Neural cell (in vitro differentiated cells): ENCODE results near the gene PCDHGA8. TPM values are rescaled to one million over a fixed set of nuclear protein-coding genes. Genes with fewer than 3 reads are reported as not detected.
"Not testable (repeated sequence)": the region's sequence is repeated elsewhere in the genome, so short reads cannot be mapped to it uniquely, and the experiment has no call there.

Experiments
- H2AFZ ChIP-seq: fragments of 200-600, 300-800 bp; sonication (generic), shearing (Covaris generic); 2 replicates; pipeline ENCODE4 v1.6.0; 2014; ENCODE audit warnings: low read depth, mild to moderate bottlenecking, antibody characterized with exemption, low read length, moderate library complexity
- H3F3A ChIP-seq: fragments of 200-600 bp; shearing (Covaris generic); 2 replicates; pipeline ENCODE4 v1.6.1; 2016; ENCODE audit warnings: mild to moderate bottlenecking, moderate library complexity, mixed read lengths, antibody characterized with exemption, low read length; ENCODE audit not compliant: insufficient read depth, poor library complexity, severe bottlenecking
- H3K27ac ChIP-seq: fragments of 200-600, 300-800 bp; sonication (generic), shearing (Covaris generic); 2 replicates; pipeline ENCODE4 v1.5.1; 2014; ENCODE audit warnings: mild to moderate bottlenecking, low read length, moderate library complexity
- H3K27me3 ChIP-seq: fragments of 300-800, 200-600 bp; sonication (generic), shearing (Covaris generic); 2 replicates; pipeline ENCODE4 v1.6.0; 2014; ENCODE audit warnings: mild to moderate bottlenecking, low read depth, low read length, moderate library complexity; ENCODE audit not compliant: insufficient read depth
- H3K36me3 ChIP-seq: fragments of 300-800, 200-600 bp; sonication (generic), shearing (Covaris generic); 2 replicates; pipeline ENCODE4 v1.5.1; 2014; ENCODE audit warnings: mild to moderate bottlenecking, antibody characterized with exemption, low read length, moderate library complexity; ENCODE audit not compliant: insufficient read depth
- H3K4me2 ChIP-seq: fragments of 300-800, 200-600 bp; sonication (generic), shearing (Covaris generic); 2 replicates; pipeline ENCODE4 v1.6.0; 2014; ENCODE audit warnings: mild to moderate bottlenecking, low read length
- H3K4me3 ChIP-seq: fragments of 300-800, 200-600 bp; sonication (generic), shearing (Covaris generic); 2 replicates; pipeline ENCODE4 v1.5.1; 2014; ENCODE audit warnings: mild to moderate bottlenecking, low read length, moderate library complexity
- H3K79me2 ChIP-seq: fragments of 200-600 bp; shearing (Covaris generic); replicated peaks from 2 replicates; pipeline ENCODE4 v1.6.0; 2014; ENCODE audit warnings: mild to moderate bottlenecking, low read length, moderate library complexity; ENCODE audit not compliant: insufficient read depth
- H3K9ac ChIP-seq: fragments of 300-800, 200-600 bp; sonication (generic), shearing (Covaris generic); 2 replicates; pipeline ENCODE4 v1.6.1; 2016; ENCODE audit warnings: mild to moderate bottlenecking, low read length, mixed read lengths
- H3K9me2 ChIP-seq: fragments of 200-600 bp; shearing (Covaris generic); 2 replicates; pipeline ENCODE4 v1.6.1; 2016; ENCODE audit warnings: mild to moderate bottlenecking, low read length, mixed read lengths; ENCODE audit not compliant: insufficient read depth
- H3K9me3 ChIP-seq: fragments of 200-600, 300-800 bp; sonication (generic), shearing (Covaris generic); 2 replicates; pipeline ENCODE4 v1.6.1; 2016; ENCODE audit warnings: mild to moderate bottlenecking, mixed run types, low read length, moderate library complexity, mixed read lengths
- H4K20me1 ChIP-seq: fragments of 200-600 bp; shearing (Covaris generic); 2 replicates; pipeline ENCODE4 v1.6.1; 2016; ENCODE audit warnings: mild to moderate bottlenecking, mixed run types; ENCODE audit not compliant: insufficient read depth
- EP300 ChIP-seq: fragments of 450-650 bp; conservative IDR thresholded peaks from 2 replicates; pipeline ENCODE4 v1.6.1; 2014; ENCODE audit warnings: antibody characterized with exemption, mild to moderate bottlenecking, moderate library complexity; ENCODE audit not compliant: poor library complexity, severe bottlenecking
- EZH2 ChIP-seq: fragments of 200-600, 300-800 bp; shearing (Covaris generic), sonication (generic); IDR thresholded peaks from 2 replicates; pipeline ENCODE4 v1.6.1; 2014; ENCODE audit warnings: antibody characterized with exemption, low read length, borderline replicate concordance, mild to moderate bottlenecking; ENCODE audit not compliant: insufficient read depth, poor library complexity, severe bottlenecking
- MXI1 ChIP-seq: fragments of 450-650 bp; conservative IDR thresholded peaks from 2 replicates; pipeline ENCODE4 v1.6.1; 2014; ENCODE audit warnings: antibody characterized with exemption, mild to moderate bottlenecking; ENCODE audit not compliant: poor library complexity, severe bottlenecking
- POLR2AphosphoS5 ChIP-seq: IDR thresholded peaks from 2 replicates; pipeline ENCODE4 v1.6.1; 2012
- RAD21 ChIP-seq: fragments of 450-650 bp; conservative IDR thresholded peaks from 2 replicates; pipeline ENCODE4 v1.6.1; 2014; ENCODE audit warnings: antibody characterized with exemption, mild to moderate bottlenecking, moderate library complexity
- SMC3 ChIP-seq: fragments of 450-650 bp; conservative IDR thresholded peaks from 2 replicates; pipeline ENCODE4 v1.6.1; 2014; ENCODE audit warnings: antibody characterized with exemption, mild to moderate bottlenecking, moderate library complexity; ENCODE audit not compliant: poor library complexity
- TAF1 ChIP-seq: IDR thresholded peaks from 2 replicates; pipeline ENCODE4 v1.6.1; 2012; ENCODE audit warnings: low read depth
- polyA plus RNA-seq: library from polyadenylated mRNA; depleted of rRNA; stranded (reverse); fragments of >200 nt; gene quantifications from 2 replicates; pipeline ENCODE4 v1.2.3, GENCODE V29; 2014
- TF ChIP-seq, protein P1 (sequence below): fragments of 450-650 bp; IDR thresholded peaks from 2 replicates; pipeline ENCODE4 v1.5.1; 2014; ENCODE audit warnings: antibody characterized with exemption, mild to moderate bottlenecking, moderate library complexity; ENCODE audit not compliant: poor library complexity, severe bottlenecking
- TF ChIP-seq, protein P2 (sequence below): IDR thresholded peaks from 2 replicates; pipeline ENCODE4 v1.6.1; 2012; ENCODE audit warnings: borderline replicate concordance

PCDHGA8 gene
- polyA plus RNA-seq, 1 donor from 2014 or later = 0.19 TPM

DNA sequence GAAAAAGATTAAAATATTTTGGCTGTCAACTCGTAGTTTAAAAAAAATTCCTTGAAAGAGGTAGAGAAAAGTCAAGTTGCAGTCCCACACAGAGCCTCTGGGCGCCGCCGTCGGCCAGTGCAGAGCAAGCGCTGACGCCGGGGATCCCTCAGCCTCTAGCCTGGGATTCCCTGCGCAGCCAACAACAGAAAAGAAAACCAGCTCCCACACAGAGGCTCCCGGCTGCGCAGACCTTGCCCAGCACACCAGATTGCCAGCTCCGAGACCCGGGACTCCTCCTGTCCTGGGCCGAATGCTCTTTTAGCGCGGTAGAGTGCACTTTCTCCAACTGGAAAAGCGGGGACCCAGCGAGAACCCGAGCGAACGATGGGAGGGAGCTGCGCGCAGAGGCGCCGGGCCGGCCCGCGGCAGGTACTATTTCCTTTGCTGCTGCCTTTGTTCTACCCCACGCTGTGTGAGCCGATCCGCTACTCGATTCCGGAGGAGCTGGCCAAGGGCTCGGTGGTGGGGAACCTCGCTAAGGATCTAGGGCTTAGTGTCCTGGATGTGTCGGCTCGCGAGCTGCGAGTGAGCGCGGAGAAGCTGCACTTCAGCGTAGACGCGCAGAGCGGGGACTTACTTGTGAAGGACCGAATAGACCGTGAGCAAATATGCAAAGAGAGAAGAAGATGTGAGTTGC, 25.2 kb downstream of the PCDHGA8 start, which contains the start of gene PCDHGB7:
Gene PCDHGB7 (plus strand): TSS at position 184 of the 679 bp plus-strand sequence. CDS start 183 bp downstream, at position 367.
- H3K9me2 ChIP-seq, H3F3A ChIP-seq, H3K27me3 ChIP-seq, H2AFZ ChIP-seq, H4K20me1 ChIP-seq, H3K4me2 ChIP-seq: not testable (repeated sequence)
- Histone ChIP-seq H3K27ac (peak within 1 kb of the TSS; percentile 31), H3K9ac (peak within 1 kb of the TSS; percentile 26), H3K36me3 (peaks cover 89% of the 10 kb centered on the region), H3K4me3 (peak within 1 kb of the TSS; percentile 57), H3K79me2 (peaks cover 66% of the 10 kb centered on the region), H3K9me3 (peaks cover 88% of the 10 kb centered on the region)
- TF ChIP-seq POLR2AphosphoS5 (peak; percentile 13), SMC3 (peak; percentile 50), RAD21 (peak; percentile 63)
- TF ChIP-seq, protein P1, sequence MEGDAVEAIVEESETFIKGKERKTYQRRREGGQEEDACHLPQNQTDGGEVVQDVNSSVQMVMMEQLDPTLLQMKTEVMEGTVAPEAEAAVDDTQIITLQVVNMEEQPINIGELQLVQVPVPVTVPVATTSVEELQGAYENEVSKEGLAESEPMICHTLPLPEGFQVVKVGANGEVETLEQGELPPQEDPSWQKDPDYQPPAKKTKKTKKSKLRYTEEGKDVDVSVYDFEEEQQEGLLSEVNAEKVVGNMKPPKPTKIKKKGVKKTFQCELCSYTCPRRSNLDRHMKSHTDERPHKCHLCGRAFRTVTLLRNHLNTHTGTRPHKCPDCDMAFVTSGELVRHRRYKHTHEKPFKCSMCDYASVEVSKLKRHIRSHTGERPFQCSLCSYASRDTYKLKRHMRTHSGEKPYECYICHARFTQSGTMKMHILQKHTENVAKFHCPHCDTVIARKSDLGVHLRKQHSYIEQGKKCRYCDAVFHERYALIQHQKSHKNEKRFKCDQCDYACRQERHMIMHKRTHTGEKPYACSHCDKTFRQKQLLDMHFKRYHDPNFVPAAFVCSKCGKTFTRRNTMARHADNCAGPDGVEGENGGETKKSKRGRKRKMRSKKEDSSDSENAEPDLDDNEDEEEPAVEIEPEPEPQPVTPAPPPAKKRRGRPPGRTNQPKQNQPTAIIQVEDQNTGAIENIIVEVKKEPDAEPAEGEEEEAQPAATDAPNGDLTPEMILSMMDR = peak; percentile 55

DNA sequence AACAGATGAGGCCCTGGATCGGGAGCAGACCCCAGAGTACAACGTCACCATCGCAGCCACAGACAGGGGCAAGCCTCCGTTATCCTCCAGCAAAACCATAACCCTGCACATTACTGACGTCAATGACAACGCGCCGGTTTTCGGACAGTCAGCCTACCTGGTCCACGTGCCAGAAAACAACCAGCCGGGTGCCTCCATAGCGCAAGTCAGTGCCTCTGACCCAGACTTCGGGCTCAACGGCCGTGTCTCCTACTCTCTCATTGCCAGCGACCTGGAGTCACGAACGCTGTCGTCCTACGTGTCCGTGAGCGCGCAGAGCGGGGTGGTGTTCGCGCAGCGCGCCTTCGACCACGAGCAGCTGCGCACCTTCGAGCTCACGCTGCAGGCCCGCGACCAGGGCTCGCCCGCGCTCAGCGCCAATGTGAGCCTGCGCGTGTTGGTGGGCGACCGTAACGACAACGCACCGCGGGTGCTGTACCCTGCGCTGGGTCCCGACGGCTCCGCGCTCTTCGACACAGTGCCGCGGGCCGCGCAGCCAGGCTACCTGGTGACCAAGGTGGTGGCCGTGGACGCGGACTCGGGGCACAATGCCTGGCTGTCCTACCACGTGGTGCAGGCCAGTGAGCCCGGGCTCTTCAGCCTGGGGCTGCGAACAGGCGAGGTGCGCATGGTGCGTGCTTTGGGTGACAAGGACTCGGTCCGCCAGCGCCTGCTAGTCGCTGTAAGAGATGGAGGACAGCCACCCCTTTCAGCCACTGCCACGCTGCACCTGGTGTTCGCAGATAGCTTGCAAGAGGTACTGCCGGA, 26.8 kb downstream of the PCDHGA8 start:
- H3F3A ChIP-seq = peaks cover 5% of the 10 kb centered on the region
- H3K4me3 ChIP-seq = peak overlapping the region; percentile 57
- peaks cover 85% of the 10 kb centered on the region for H3K9me3 ChIP-seq
- no peaks in the 10 kb centered on the region for H4K20me1 ChIP-seq
- H3K27ac ChIP-seq = no peak overlapping the region
- no peak overlapping the region for H3K4me2 ChIP-seq
- H3K79me2 ChIP-seq = peaks cover 56% of the 10 kb centered on the region
- H3K9me2 ChIP-seq = no peaks in the 10 kb centered on the region
- H3K9ac ChIP-seq = no peak overlapping the region
- H2AFZ ChIP-seq = no peak overlapping the region
- peaks cover 87% of the 10 kb centered on the region for H3K36me3 ChIP-seq
- H3K27me3 ChIP-seq = no peaks in the 10 kb centered on the region
- TF ChIP-seq POLR2AphosphoS5 (peak; percentile 9), EZH2 (no peak)

DNA sequence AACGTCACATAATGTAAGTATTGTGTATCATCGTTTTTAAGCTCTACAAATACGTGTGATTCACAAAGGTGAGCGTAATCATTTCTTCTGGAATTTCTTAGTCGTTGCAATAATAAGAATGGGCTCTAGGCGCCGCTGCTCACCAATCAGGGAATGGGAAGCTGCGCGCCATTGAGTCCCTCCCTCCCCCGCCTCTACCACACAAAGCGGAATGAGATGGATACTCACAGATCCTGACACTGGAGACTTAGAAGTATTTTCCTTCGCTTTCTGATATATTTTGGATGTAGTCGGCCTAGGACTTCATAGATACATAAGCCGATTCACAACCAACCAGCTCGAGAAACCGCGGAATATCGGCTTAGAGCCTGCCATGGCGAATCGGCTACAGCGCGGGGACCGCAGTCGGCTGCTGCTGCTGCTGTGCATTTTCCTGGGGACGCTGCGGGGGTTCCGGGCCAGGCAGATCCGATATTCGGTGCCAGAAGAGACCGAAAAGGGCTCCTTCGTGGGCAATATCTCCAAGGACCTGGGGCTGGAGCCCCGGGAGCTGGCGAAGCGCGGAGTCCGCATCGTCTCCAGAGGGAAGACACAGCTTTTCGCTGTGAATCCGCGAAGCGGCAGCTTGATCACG, 28.5 kb downstream of the PCDHGA8 start, which contains the start of gene PCDHGA11:
Gene PCDHGA11 (plus strand): TSS at position 197 of the 634 bp plus-strand sequence. CDS start 177 bp downstream, at position 374.
- no peaks in the 10 kb centered on the region for H3K9me2 ChIP-seq

More for the DNA sequence above, 28.5 kb downstream of the PCDHGA8 start, which contains the start of gene PCDHGA11:
- H3K27me3 ChIP-seq = no peaks in the 10 kb centered on the region
- H3F3A ChIP-seq = peaks cover 5% of the 10 kb centered on the region
- peaks cover 88% of the 10 kb centered on the region for H3K9me3 ChIP-seq
- H4K20me1 ChIP-seq = no peaks in the 10 kb centered on the region
- H3K4me3 ChIP-seq = peak within 1 kb of the TSS; percentile 57
- H2AFZ ChIP-seq = no peak within 1 kb of the TSS
- no peak within 1 kb of the TSS for H3K27ac ChIP-seq
- peaks cover 63% of the 10 kb centered on the region for H3K79me2 ChIP-seq
- peaks cover 84% of the 10 kb centered on the region for H3K36me3 ChIP-seq
- no peak for TF ChIP-seq EZH2
- TF ChIP-seq SMC3 = no peak
- TF ChIP-seq EP300 = no peak
- TF ChIP-seq, protein P2, sequence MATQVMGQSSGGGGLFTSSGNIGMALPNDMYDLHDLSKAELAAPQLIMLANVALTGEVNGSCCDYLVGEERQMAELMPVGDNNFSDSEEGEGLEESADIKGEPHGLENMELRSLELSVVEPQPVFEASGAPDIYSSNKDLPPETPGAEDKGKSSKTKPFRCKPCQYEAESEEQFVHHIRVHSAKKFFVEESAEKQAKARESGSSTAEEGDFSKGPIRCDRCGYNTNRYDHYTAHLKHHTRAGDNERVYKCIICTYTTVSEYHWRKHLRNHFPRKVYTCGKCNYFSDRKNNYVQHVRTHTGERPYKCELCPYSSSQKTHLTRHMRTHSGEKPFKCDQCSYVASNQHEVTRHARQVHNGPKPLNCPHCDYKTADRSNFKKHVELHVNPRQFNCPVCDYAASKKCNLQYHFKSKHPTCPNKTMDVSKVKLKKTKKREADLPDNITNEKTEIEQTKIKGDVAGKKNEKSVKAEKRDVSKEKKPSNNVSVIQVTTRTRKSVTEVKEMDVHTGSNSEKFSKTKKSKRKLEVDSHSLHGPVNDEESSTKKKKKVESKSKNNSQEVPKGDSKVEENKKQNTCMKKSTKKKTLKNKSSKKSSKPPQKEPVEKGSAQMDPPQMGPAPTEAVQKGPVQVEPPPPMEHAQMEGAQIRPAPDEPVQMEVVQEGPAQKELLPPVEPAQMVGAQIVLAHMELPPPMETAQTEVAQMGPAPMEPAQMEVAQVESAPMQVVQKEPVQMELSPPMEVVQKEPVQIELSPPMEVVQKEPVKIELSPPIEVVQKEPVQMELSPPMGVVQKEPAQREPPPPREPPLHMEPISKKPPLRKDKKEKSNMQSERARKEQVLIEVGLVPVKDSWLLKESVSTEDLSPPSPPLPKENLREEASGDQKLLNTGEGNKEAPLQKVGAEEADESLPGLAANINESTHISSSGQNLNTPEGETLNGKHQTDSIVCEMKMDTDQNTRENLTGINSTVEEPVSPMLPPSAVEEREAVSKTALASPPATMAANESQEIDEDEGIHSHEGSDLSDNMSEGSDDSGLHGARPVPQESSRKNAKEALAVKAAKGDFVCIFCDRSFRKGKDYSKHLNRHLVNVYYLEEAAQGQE = no peak
- TF ChIP-seq MXI1 = no peak
- TF ChIP-seq POLR2AphosphoS5 = no peak
- TF ChIP-seq TAF1 = no peak
- TF ChIP-seq, protein P1 = no peak
- TF ChIP-seq RAD21 = no peak
- H3K4me2 ChIP-seq = no peak within 1 kb of the TSS
- H3K9ac ChIP-seq = no peak within 1 kb of the TSS
